Coronary artery (tissue), 2 donors: ENCODE results near the gene SERPINB6.

Experiments
- DNase-seq: peaks from one replicate; pipeline ENCODE4 v3.0.0-alpha.2; 2017; ENCODE audit warnings: low spot score
- H3K27ac ChIP-seq, 2 donors: fragments of 200-600 bp; sonication (generic); one replicate each; pipeline ENCODE4 v1.5.1; 2016 to 2019
- H3K4me3 ChIP-seq: fragments of 200-600 bp; sonication (generic); 2 replicates; pipeline ENCODE4 v1.5.1; 2016; ENCODE audit warnings: mild to moderate bottlenecking, moderate library complexity
- TF ChIP-seq, protein P1 (sequence below): fragments of 200-600 bp; sonication (generic); IDR thresholded peaks from one replicate; pipeline ENCODE4 v1.5.1; 2019; ENCODE audit warnings: antibody characterized with exemption

Gene SERPINB6

DNA sequence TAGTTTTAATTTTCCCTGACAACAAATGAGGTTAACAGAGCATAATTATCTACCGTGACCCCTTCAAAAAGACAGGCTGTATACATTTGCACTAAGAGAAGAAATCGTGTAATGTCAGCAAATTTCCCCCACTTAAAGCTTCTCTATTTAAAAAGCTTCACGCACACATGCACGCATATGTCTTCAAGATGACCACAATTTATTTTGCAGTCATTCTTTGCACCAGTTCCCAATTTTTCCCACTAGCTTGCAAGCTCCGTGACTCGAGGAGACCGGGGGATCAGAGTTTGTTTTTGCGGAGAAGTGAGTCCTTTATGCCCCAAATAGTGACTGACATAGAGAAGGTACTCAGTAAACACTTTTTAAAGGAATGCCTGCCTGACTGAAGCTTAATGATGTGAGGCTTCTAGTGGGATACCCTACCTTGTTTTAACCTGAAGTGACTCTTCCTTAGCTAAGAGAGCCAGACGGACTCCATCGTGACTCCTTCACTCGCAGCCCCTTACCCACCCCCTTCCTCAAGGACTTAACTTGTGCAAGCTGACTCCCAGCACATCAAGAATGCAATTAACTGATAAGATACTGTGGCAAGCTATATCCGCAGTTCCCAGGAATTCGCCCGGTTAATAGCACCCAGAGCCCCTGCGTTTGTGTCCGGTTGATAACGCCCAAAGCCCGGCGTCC, 19.0 kb upstream of the SERPINB6 start:
- DNase-seq, result no peak
- TF ChIP-seq, protein P1, sequence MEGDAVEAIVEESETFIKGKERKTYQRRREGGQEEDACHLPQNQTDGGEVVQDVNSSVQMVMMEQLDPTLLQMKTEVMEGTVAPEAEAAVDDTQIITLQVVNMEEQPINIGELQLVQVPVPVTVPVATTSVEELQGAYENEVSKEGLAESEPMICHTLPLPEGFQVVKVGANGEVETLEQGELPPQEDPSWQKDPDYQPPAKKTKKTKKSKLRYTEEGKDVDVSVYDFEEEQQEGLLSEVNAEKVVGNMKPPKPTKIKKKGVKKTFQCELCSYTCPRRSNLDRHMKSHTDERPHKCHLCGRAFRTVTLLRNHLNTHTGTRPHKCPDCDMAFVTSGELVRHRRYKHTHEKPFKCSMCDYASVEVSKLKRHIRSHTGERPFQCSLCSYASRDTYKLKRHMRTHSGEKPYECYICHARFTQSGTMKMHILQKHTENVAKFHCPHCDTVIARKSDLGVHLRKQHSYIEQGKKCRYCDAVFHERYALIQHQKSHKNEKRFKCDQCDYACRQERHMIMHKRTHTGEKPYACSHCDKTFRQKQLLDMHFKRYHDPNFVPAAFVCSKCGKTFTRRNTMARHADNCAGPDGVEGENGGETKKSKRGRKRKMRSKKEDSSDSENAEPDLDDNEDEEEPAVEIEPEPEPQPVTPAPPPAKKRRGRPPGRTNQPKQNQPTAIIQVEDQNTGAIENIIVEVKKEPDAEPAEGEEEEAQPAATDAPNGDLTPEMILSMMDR, result no peak
- H3K4me3 ChIP-seq, result peak overlapping the region; percentile 79
- peak overlapping the region; percentile 94 to 99 for H3K27ac ChIP-seq

- peak overlapping the region; percentile 94 to 99 for H3K27ac ChIP-seq
- peak overlapping the region; percentile 79 for H3K4me3 ChIP-seq
- TF ChIP-seq, protein P1, result peak; percentile 25
- DNase-seq, result peak; percentile 89
Observed at GRCh38 chr6:2989332-2990247, 18.2 kb upstream of the SERPINB6 start.

GRCh38 chr6:2988426-2989331, 17.3 kb upstream of the SERPINB6 start:
- H3K4me3 ChIP-seq, result peak overlapping the region; percentile 79
- H3K27ac ChIP-seq, result peak overlapping the region; percentile 94 to 99
- peak; percentile 97 for DNase-seq
- TF ChIP-seq, protein P1, result peak; percentile 94

DNA sequence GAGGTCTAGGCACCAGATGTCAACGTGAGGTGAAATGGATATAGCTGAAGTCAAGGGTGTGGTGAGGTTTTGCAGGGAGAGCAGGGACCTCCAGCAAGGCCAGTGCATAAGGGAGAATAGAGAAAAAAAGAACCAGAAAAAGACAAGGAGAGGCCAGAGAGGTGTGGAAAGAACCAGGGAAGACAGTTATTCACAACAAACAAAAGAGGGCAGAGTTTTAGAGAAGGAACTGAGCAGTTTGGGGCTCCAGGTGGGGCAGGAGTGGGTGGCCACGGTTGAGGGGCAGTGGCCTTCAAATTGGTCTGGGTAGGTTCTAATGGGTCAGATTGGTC, 16.7 kb upstream of the SERPINB6 start:
- peak overlapping the region; percentile 94 to 99 for H3K27ac ChIP-seq
- H3K4me3 ChIP-seq, result peak overlapping the region; percentile 79
- no peak for DNase-seq
- TF ChIP-seq, protein P1, result no peak

- TF ChIP-seq, protein P1, result no peak
- DNase-seq, result no peak
- H3K27ac ChIP-seq, result peak overlapping the region; percentile 27 to 99
Observed at GRCh38 chr6:2986722-2987221, 15.4 kb upstream of the SERPINB6 start.

GRCh38 chr6:2984738-2985406, 13.5 kb upstream of the SERPINB6 start:
- no peak for DNase-seq
- TF ChIP-seq, protein P1, result no peak
- no peak overlapping the region for H3K4me3 ChIP-seq
- no peak overlapping the region for H3K27ac ChIP-seq

More at GRCh38 chr6:2986722-2987221, 15.4 kb upstream of the SERPINB6 start:
- no peak overlapping the region for H3K4me3 ChIP-seq
